Activated gamma-delta T cell treated with Interleukin-2 at 50 U/mL for 16 hours (primary cell): ENCODE measurements around the gene CYTL1.
"Not testable (repeated sequence)": the region's sequence is repeated elsewhere in the genome, so short reads cannot be mapped to it uniquely, and the experiment has no call there.

Experiments used
- DNase-seq: peaks from one replicate; pipeline ENCODE4 v3.0.0-alpha.2; 2020

CYTL1 gene, protein sequence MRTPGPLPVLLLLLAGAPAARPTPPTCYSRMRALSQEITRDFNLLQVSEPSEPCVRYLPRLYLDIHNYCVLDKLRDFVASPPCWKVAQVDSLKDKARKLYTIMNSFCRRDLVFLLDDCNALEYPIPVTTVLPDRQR

DNA sequence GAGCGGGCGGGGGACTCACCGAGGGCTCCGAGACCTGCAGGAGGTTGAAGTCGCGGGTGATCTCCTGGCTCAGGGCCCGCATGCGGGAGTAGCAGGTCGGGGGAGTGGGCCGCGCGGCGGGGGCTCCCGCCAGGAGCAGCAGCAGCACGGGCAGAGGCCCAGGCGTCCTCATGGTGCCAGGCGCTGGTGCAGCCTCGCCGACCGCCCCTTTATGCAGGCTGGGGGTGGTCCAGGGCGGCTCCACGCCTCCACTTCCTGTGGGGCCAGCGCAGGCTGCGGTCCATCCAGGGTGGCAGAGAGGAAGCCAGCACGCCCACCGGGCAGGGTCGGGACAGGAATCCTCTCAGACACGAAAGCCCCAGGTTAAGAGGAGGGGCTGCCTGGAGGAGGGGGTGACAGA, at the start of gene CYTL1:
Gene CYTL1 (minus strand): TSS at position 185 of the 400 bp plus-strand sequence. CDS start 13 bp downstream, at position 172.
- DNase-seq, result no peak

DNA sequence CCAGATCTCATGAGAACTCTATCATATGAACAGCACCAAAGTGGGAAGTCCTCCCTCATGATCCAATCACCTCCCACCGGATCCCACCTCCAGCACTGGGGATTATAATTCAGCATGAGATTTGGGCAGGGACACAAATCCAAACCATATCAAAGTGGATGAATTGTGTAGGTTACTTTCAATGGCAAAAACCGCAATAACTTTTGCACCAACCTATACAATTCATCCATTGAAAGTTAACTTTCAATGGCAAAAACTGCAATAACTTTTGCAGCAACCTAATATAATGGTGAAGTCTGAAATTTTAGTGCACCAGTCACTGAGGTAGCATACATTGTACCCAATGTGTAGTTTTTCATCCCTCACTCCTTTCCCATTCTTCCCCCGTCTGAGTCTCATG, 48.6 kb upstream of the CYTL1 start:
- no peak for DNase-seq

DNA sequence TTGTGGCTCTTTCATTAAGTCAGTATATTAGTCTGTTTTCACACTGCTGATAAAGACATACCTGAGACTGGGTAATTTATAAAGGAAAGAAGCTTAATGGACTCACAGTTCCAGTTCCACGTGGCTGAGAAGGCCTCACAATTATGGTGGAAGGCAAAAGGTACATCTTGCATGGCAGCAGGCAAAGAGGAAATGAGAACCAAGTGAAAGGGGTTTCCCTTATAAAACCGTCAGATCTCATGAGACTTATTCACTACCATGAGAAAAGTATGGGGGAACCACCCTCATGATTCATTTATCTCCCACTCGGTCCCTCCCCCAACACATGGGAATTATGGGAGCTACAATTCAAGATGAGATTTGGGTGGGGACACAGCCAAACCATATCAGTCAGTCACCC, 47.7 kb upstream of the CYTL1 start:
- not testable (repeated sequence) for DNase-seq

DNA sequence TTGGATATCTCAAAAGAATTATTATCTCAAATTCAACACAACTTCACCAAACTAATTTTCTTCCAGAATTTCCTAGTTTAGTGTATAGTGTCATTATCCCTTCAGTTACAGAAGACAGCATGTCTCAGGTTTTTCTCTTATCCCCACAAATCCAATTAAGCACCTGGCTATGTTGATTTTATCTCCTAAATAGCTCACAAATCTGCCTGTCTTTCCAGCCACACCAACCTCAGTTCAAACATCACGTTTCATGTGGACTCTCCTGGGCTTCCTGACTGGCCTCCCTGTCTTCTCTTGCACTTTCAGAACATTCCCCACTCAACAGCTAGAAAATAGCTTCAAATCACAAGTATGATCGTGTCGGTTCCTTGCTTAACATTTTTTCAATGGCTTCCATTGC, 46.8 kb upstream of the CYTL1 start:
- DNase-seq, result no peak

DNA sequence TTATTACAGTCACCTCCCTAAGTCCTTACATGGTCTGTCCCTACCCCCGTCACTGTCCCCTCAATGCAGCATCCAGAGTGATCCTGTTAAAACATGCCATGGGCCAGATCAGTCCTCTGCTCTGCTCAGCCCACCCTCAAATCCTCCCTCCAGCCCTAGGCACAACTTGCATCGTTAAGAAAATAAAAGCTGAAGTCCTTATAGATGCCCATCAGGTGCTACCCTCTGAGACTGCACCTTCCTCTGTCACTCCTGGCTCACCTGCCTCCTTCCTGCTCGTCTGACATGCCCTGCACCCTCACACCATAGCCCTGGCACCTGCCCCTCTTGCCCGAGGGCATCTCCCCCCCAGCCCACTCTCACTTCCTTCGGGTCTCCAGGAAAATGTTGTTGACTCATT, 36.2 kb upstream of the CYTL1 start:
- DNase-seq, result no peak

DNA sequence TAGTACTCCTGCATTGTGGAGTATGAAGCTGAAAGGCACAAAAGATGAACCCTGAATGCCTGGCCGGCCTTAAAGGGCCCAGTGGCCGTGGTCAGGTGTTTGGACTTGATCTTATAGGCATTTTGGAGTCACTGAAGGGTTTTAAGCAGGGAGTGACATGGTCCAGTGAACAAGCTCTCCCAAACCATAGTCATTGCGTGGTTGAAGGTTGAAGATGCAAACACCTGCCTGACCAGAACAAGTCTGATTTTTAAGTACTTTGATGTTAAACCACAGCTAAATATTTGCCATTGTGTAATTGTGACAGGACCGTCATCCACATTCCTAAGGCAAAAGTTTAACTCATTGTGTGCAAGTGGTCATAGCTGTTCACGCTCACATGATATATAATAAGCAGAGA, 35.3 kb upstream of the CYTL1 start:
- DNase-seq, result no peak

DNA sequence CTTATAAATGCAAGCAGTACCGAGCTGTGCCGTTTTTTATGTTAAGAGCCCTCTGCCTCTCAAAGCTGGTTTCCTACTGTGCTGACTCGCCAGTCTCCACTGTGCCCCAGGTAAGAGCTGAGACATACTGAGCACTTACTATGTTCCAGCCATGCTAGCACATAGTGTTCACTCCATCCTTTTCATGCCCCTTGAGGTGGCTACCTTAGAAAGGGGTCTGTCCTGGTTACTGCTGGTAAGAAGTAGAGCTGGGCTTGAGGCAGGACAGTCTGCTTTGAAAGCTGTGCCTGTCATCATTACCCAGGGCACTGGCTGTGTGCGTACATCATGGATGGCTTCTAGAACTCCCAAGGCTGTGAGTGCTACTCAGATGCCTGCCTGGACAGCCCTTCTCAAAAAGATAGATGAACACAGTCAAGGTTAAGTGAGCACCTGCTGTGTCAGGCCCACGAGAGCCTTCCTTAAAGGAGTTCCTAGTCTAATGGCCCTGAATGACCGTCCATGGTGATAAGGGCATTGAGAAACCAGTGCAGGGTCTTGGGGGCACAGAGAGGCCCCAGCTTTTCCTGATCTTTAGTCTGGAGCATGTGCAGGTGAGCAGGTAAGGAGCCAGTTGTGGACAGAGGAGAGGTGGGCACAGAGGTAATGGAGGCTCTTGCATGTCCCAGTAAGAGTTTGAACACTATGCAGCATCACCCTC, 33.6 kb upstream of the CYTL1 start:
- DNase-seq, result no peak

DNA sequence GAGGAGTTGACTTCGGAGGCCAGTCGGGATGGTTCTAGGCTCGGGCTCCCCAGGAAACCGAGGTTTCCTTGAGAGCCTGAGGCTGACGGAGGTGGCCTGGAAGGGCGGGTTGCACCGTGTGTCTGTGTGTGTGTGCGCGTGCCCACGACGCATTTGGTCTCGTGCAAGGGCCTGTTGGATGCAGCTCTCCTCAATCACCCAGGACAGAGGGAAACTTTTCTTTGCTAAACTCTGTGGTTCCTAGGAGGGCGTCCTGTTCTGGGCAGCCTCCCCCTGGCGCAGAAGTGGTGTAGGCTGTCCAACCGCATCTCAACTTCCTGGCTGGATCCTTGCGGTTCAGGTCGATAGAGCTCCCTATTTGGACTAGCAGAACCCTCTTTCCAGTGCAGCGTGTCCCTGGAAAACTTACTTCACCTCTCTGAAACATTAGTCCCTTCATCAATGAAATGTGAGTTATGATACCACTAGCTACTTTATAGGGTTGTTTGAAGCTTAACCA, 33.0 kb upstream of the CYTL1 start:
- DNase-seq, result no peak

DNA sequence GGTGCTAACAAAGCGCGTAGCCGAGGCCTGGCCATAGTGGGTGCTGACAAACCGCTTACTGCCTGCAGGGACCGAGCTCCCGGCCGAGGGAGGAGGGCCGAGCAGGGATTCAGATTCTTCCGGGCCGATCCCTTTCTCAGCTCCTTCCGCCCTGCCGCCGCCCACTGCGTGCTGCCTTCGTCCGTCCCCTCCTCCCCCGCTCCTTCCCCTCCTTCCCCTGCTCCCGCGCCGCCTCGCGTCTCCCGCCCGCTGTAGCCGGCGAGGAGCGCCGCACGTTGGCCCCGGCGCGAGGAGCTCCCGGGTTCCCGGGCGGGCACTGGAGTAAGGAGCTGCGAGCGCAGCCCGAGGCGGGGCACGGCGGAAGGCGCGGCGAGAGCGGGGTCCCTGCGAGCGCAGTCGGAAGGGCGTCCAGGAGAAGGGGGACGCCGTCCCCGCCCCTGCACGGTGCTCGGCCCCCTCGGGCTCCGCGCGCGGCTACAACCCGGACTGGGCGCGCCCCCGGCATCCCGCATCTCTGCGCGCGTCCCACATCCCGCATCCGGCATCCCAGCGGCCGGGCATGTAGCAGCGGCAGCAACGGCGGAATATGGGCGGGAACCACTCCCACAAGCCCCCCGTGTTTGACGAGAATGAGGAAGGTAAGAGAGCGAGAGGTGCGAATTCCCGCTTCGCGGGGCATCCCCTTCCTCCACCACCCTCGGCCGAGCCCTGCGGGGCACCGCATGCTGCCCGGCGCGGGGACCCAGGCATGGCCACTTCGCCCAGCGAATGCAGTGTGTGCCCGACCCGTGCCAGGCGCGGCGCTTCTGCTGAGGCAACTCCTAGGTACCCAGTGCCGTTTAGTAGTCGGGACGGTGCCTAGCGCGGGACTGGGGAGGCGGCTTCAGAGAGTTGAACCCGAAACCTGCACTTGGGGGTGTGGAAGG, 32.3 kb upstream of the CYTL1 start, which contains the start of gene STK32B:
Gene STK32B (plus strand): TSS at position 203 of the 926 bp plus-strand sequence.
- no peak for DNase-seq

DNA sequence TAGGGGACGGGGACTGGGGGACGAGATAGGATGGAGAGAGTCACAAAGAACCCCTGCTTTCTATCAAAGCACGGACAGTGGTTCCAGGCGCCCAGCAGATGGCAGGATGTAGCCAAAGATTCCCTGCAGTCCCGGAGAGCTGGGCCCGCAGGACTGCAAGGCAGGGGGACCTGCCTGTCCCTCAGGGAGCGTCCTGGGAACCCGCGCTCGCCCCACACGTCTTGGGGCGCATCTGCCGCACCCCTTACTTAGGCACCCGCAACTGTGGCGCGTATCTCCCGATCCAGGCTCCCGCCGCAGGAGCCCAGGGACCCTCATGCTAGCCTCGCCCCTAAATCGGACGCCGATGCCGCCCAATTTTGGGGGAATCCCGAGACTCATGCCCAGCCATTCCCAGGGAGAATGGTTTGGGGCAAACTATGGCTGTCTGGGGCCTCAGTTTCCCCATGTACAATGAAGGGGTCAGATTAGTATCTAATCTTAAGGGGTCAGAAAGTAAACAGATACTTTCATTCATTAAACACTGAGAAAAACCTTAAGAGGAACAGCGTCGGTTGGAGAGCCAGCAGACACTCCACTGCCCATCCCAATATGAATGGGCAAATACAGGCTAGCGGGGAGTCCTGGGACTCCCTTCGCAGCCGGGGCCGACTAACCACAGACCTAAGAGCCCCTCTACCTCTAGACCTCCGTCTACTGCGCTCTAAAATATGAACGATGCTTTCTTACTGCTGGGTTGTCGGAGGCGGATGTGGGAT, 31.4 kb upstream of the CYTL1 start:
- DNase-seq, result peak; percentile 11

DNA sequence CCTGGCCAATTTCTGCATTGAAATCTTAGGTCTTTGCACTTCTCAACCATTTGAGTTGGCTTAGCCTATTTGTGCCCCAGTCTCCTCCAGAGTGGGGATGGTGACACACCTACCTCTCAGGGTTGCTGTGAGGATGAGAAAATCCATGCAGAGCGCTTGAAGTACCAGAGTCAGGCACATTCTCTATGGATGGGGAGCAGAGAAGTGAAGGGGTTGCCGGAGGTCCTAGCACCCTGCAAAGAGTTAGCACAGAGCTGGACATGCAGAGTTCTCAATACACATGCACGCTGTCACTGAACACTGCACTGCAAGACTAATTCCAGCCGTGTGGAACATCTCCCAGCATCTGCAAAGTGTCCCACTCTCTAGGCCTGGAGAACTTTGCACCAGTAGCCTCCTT, 29.5 kb upstream of the CYTL1 start:
- no peak for DNase-seq

DNA sequence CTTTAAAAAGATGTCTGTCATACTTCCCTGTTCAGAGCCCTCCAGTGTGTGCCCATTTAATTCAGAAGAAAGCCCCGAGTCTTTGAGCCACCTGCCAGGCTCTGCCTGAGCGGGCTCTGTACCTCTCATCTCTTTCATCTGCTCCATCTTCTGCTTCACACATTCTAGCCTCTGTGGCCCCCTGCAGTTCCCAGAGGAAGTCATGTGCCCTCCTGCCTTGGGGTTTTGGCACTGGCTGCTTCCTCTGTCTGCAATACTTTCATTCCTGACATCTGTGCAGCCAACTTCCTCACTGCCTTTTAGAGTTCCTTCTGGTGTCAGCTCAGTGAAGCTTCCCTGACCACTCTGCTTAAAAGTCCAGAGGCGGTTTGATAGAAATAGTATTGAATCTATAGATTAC, 25.8 kb upstream of the CYTL1 start:
- DNase-seq, result no peak

DNA sequence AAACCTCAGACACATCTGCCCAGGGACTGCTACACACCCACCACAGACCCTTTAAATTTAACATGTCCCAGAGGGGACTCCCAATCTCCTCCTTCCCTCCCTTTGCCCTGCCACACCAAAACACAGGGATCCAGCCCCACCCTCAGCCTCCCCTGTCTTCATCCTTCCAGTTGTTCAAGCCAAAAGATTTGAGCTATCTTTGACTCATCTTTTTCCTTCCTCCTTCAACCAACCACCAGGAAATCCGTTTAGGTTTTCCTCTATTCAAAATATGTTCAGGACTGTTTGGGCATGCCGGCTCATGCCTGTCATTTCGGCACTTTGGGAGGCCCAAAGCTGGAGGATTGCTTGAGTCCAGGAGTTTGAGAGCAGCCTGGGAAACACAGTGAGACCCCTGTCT, 25.1 kb upstream of the CYTL1 start:
- DNase-seq, result no peak

DNA sequence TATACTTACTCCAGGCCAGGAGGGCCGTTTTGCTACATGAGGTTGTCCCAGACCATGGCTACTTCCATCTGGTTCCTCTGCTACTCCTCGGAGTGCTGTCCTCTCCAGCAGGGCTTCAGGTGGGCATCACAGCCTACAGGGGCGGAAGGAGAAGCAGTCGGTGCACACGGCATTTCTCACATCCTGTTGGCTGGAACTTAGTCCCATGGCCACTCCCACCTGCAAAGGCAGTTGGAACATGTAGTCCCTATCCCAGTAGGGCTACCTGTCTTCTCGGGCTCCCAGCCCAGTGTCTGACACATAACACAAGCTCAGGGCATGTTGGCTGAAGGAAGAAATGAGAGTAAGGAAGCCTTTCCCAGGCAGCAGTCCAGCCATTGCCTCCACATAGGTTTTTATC, 24.3 kb upstream of the CYTL1 start:
- no peak for DNase-seq

DNA sequence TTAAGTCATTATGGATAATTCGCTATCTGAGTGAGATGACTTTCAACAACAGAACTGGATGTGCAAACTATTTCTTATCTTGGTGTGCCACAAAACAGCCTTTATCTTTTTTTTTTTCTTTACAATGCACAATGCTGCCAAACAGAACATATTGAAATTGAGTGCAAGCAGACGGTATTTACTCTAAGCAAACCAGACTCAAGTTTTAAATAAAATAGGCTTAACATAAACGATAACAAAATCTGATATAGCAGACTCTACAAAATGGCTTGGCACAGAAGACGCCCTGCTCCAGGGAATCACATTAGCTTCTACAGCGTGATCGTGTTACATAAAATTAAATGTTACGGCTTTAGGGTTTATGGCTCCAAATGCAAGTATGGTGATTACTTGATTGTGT, 22.4 kb upstream of the CYTL1 start:
- no peak for DNase-seq

DNA sequence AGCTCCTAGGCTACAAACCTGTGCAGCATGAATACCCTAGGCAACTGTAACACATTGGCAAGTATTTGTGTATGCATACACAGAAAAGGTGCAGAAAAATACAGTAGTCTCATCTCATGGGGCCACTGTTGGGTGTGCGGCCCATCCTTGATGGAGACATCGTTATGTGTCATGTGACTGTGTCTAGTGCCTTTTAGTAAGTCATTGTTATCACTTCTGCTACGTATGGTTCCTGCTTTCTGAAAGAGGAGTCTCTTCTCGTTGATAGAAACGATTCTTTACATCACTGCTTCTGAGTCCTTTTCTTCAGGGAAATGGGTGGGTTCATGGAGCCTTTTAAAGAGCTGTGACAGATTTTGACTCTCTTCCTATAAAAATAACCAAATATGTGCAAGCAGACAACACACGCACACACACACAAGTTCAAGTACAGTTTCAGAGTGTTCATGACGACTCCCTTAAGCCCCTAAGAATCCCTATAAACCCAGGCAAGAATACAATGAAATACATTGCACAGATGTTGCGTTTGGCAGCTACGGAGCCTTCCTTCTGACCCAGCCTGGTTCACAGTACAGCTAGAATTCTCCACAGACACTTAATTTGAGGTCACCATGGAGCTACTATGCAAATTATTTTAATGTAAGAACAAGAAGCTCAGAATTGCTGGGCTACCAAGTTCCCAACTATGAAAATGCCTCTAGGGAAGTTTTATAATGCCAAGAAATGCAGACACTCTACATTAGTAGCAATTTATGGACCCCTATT, 21.8 kb upstream of the CYTL1 start:
- DNase-seq, result no peak

DNA sequence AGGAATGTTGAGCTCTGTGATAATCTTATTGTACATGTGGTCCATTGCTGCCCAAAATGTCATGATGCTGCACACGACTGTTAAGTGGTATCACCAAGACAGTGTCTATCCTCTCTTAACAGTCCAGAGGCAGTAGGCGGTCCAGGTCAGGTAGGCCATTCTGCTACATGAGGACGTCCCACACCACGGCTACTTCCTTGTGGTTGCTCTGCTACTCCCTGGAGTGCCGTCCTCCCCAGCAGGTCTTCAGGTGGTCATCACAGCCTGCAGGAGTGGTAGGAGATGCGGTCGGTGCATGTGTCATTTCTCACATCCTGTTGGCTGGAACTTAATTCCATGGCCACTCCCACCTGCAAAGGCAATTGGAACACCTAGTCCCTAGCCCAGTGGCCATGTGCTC, 20.5 kb upstream of the CYTL1 start:
- no peak for DNase-seq

DNA sequence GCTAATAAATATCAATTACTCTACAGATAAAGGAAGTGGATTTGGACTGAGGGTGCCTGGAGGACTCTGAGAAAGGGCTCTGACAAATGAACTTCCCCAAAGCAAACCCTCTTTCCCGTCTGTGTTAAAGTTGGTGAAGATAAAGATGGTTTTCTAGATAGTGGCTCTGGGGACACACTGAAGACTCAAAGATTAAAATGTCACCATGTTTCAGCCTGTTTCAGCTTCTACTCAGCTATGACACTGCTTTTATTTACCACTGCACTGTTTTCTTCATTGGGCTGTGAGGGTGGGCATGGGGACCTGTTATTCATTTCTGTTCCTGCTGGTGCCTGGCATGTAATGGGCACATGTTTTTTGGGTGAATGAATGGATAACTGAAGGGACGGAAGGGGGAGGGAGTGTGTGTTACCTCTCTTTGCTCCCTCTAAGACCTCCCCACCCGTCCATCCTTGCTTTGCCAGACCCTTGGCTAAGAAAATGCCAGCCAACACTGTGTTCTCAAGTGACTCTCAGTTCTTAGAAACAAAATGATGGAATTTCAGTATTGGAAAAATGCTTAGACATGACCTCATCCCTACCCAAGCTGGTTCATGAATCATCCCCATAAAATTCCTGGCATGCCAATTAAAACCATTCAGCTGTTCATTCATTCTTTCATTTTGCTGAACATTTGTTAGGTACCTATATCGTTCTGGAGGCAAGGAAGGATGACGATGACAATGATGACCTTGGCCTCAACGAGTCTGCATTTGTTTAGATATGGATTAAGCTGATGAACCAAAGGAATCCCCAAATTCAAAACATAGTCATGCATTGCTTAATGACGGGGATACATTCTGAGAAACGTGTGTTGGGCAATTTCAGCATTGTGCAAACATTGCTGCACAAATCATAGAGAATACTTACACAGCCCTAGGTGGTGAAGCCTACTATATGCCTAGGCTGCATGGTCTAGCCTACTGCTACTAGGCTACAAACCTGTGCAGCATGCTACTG, 18.6 kb upstream of the CYTL1 start:
- no peak for DNase-seq

DNA sequence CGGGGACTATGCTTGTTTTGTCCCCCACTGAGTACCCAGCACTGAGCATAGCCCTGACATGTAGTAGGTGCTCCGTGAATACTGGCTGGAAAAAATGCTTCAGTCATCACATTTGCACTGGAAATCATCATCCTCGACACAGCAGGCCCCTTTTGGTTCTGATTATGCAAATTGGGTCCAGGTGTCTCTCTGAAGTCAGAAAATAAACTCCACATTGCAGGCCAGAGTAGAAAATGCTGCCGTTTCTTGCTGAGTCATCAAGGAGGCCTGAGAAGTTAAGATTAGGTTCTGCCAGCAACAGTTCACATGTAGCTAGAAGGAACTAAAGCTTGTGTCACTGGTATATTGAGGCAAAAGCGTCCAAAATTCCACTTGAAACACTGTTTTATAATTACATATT, 17.0 kb upstream of the CYTL1 start:
- no peak for DNase-seq

DNA sequence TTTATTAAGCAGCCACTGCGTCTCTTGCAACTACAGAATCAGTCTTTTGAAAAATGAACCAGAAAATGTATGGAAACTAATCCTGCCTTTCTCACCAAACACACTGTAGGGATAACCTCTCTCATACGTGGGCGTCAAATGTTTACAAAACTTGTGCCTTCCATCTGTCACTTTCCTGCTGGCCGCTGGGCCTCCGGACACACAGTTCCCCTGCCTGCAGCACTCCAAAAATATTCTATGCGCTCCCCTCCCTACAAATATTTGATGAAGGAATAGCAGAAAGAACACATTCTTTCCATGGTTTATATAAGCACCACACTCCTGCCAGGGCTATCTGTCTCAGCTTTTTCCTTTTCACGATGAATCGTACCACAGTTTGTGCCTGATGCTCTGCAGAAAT, 14.9 kb upstream of the CYTL1 start:
- DNase-seq, result no peak

DNA sequence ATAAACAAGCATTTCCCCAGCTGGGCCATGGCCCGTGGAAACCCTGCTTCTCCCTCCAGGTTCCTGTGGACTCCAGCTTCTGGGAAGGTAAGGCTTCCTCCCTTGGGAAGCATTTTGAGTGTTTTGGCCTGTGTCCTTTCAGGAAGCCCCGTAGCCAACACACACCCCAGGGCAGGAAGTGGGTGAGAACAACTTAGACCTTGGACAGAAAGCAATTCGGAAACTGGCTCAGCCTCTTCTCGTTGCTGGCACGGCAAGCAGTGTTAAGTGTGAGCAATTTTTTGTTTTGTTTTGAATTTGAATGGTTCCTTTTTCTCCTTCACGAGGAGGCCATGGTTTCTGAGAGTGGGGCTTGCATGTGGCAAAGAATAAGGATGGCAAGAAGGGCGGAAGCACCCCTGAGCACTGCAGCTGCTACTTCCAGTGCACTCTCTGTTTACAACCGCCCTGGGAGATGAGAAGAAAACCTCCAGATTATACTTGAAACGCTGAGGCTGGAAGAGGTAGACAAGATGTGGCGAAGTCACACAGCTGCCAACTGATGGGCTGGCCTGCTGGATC, 14.1 kb upstream of the CYTL1 start:
- no peak for DNase-seq
